Mesothelial cell of epicardium (in vitro differentiated cells): ENCODE data around the gene HOXA4. TPM values are rescaled to one million over a fixed set of nuclear protein-coding genes. Genes with fewer than 3 reads are reported as not detected.

Experiments
- DNase-seq, 2 experiments: peaks; one replicate each; pipeline ENCODE4 v3.0.0; 2021; ENCODE audit warnings: low spot score in 2 of 2; ENCODE audit not compliant: unreplicated experiment in 2 of 2
- H3K27ac Mint-ChIP-seq: 2 replicates; pipeline ENCODE4 v1.8.0; 2021; ENCODE audit warnings: mixed read lengths
- H3K27me3 Mint-ChIP-seq: 2 replicates; pipeline ENCODE4 v1.8.0; 2021; ENCODE audit warnings: low read depth, mixed read lengths
- H3K36me3 Mint-ChIP-seq: 2 replicates; pipeline ENCODE4 v1.8.0; 2021; ENCODE audit warnings: mixed read lengths
- H3K4me1 Mint-ChIP-seq: 2 replicates; pipeline ENCODE4 v1.8.0; 2021; ENCODE audit warnings: mixed read lengths
- H3K4me3 Mint-ChIP-seq: 2 replicates; pipeline ENCODE4 v1.8.0; 2021; ENCODE audit warnings: mild to moderate bottlenecking, moderate library complexity, mixed read lengths
- H3K9me3 Mint-ChIP-seq: 2 replicates; pipeline ENCODE4 v1.8.0; 2021; ENCODE audit warnings: mixed read lengths
- CTCF ChIP-seq: fragments of 200-600 bp; sonication (generic); IDR thresholded peaks from one replicate; pipeline ENCODE4 v1.5.0; 2021; ENCODE audit warnings: antibody characterized with exemption; ENCODE audit not compliant: unreplicated experiment
- total RNA-seq: library from RNA; stranded (reverse); gene quantifications from 3 replicates; pipeline ENCODE4 v1.2.1, GENCODE V29; 2021

The HOXA4 gene
- total RNA-seq, 1 donor from 2014 or later: 55.9 TPM

- TF ChIP-seq CTCF: no peak
- H3K4me3 Mint-ChIP-seq: peak overlapping the region; percentile 65
- H3K27ac Mint-ChIP-seq: peak overlapping the region; percentile 94
Observed at GRCh38 chr7:27166531-27167505, 36.3 kb upstream of the HOXA4 start.

GRCh38 chr7:27165996-27166530 lies 35.5 kb upstream of the HOXA4 start:
- TF ChIP-seq CTCF: no peak
- Mint-ChIP-seq H3K27me3 (peaks cover 93% of the 10 kb centered on the region), H3K36me3 (peaks cover 1% of the 10 kb centered on the region), H3K9me3 (no peaks in the 10 kb centered on the region), H3K4me1 (peaks cover 45% of the 10 kb centered on the region), H3K27ac (peak overlapping the region; percentile 97), H3K4me3 (peak overlapping the region; percentile 65)
- DNase-seq: no peak

More at GRCh38 chr7:27166531-27167505, 36.3 kb upstream of the HOXA4 start:
- H3K9me3 Mint-ChIP-seq: no peaks in the 10 kb centered on the region
- peaks cover 44% of the 10 kb centered on the region for H3K4me1 Mint-ChIP-seq
- peaks cover 97% of the 10 kb centered on the region for H3K27me3 Mint-ChIP-seq
- no peak for DNase-seq
- peaks cover 1% of the 10 kb centered on the region for H3K36me3 Mint-ChIP-seq

- Mint-ChIP-seq H3K27ac (peak within 1 kb of the TSS; percentile 97), H3K9me3 (no peaks in the 10 kb centered on the region), H3K4me1 (peaks cover 46% of the 10 kb centered on the region), H3K27me3 (peaks cover 88% of the 10 kb centered on the region), H3K4me3 (peak within 1 kb of the TSS; percentile 65), H3K36me3 (peaks cover 1% of the 10 kb centered on the region)
- no peak for DNase-seq
- no peak for TF ChIP-seq CTCF
Observed at GRCh38 chr7:27165089-27165995, 34.8 kb upstream of the HOXA4 start, which contains the start of gene HOXA9. TSS of gene HOXA9 (minus strand) at chr7:27165537. CDS start at chr7:27165457, 80 bp downstream.

- no peak for DNase-seq
- H3K9me3 Mint-ChIP-seq: no peaks in the 10 kb centered on the region
- peak overlapping the region; percentile 78 for H3K27ac Mint-ChIP-seq
- H3K4me3 Mint-ChIP-seq: peak overlapping the region; percentile 65
- TF ChIP-seq CTCF: no peak
- H3K4me1 Mint-ChIP-seq: peaks cover 50% of the 10 kb centered on the region
- peaks cover 1% of the 10 kb centered on the region for H3K36me3 Mint-ChIP-seq
- peaks cover 87% of the 10 kb centered on the region for H3K27me3 Mint-ChIP-seq
Observed at GRCh38 chr7:27164367-27165088, 34.0 kb upstream of the HOXA4 start.

GRCh38 chr7:27164045-27164366 lies 33.4 kb upstream of the HOXA4 start:
- H3K36me3 Mint-ChIP-seq: peaks cover 1% of the 10 kb centered on the region
- peak overlapping the region; percentile 78 for H3K27ac Mint-ChIP-seq
- H3K27me3 Mint-ChIP-seq: peaks cover 89% of the 10 kb centered on the region
- no peaks in the 10 kb centered on the region for H3K9me3 Mint-ChIP-seq
- H3K4me3 Mint-ChIP-seq: peak overlapping the region; percentile 65
- H3K4me1 Mint-ChIP-seq: peaks cover 54% of the 10 kb centered on the region
- no peak for DNase-seq
- TF ChIP-seq CTCF: no peak
